Activated gamma-delta T cell treated with Interleukin-2 at 50 U/mL for 16 hours (primary cell): Measurements from ENCODE around the gene AGR3.

Experiments
- DNase-seq: peaks from one replicate; pipeline ENCODE4 v3.0.0-alpha.2; 2020

Gene AGR3

DNA sequence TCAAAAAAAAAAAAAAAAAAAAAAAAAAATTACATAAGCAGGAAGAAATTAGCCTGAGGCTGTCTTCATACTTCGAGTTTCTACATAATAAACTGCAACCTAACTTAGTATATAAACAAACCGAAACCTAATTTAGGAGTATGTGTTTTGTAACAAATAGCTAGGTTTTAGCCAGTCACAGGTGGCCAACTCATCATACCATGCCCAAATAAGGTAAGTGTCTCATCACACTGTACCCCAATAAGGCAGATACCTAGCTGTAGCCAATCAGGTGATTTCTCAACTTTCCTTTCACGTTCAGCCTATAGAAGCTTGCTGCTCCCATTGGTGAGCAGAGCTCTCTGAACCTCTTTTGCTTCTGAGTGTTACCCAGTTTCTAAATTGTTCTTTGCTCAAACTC is 63.1 kb downstream of the AGR3 start:
- DNase-seq: no peak

DNA sequence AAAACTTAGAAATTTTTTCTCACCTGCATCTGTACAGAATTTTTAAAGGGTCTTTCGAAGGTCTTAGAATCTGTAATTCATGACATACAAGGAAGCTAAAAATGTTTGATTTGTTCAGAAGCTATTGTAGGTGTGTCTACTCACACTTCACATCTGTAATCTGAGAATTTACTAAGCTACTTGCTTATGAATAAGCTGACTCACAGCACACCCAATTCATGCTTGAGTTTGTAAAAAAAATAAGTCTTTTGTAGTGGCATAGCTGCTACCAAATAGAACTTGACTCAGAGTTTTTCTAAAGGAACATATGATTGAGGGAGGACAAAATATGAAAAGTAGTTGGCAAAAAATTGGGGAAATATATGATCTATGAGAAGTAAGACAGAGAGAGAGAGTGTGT is 64.2 kb downstream of the AGR3 start:
- DNase-seq: no peak

DNA sequence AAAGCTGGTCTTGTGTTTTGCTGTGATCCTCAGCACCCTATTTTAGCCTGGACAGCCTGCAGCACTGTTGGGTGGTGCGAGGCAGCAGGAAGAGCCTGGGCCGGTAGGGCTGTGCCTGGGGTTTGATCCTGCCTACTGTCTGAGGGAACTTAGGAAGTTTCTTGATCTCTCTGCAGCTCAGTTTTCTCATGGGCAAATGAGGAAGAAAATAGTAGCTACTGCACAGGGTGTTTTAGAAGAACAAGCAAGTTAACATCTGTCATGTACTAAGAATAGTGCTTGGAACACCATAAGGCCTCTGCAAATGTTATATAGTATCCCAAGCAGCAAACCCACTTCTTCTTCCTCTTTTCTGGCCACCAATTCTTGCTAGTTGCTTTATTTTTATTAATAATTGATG is 65.0 kb downstream of the AGR3 start:
- no peak for DNase-seq

DNA sequence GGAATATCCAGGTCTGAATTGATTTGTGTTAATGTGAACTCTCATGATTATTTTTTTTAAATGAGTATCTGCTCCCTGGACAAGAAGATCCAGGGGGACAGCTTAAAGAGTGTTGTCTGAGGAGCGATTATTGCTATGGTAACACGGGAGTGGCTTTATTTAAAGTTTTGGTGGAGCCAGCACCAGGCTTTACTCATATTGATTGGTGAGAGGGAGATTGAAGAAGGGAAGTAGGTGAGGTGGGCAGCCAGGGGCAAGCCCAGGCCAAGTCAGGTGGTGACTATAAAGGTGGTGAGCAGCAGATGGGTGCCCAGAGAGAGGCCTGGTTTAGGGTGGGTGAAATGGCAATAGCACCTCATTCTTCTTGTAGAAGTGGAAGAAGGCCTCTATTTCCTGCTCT is 66.8 kb downstream of the AGR3 start:
- no peak for DNase-seq

DNA sequence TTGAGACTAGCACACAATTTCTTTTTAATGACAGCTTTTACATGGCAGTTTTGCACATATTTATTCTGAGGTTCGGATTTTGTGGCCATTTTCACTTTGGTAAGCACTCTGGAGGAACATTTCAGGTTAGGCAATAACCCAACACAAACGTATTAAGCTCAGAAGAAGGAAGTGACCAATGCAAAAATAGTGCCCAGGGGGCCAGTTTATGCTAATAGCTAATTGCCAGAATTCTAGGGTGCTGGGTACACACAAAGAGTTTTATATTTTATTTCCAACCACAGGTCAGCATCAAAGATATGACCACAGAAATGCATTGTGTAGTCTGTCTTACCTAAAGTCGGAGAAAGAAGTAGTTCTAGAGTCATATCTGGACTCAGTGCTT is 68.6 kb downstream of the AGR3 start:
- DNase-seq: no peak

DNA sequence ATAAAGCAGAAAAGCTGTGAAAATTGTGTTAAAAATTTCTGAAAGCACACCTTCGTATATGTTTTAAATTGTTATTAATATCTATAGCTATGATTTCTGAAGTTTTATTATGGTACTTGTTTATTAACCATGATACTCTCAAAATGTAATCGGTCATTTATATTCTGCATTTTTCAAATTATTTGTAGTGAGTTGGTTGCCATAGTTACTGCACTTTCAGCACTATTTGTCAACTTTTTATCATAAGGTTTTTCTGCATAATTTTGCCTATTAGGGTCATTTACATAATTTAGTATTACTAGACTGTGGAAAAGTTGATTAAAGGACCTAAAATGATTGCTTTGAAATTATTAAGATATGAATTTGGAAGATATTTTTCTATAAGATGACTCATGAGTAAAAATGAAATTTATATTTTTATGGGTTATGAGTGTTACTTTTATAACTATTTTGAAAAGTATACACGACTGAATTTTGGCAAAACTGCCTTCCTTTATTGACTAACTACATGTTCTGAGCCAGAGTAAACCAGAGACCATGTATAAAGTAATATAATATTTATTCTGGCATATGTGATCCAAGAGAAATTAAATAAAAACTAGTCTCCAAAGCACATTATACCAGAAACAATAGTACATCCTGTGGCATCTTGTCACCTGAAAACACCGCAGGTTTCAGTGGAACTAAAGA is 69.1 kb downstream of the AGR3 start:
- DNase-seq: no peak

DNA sequence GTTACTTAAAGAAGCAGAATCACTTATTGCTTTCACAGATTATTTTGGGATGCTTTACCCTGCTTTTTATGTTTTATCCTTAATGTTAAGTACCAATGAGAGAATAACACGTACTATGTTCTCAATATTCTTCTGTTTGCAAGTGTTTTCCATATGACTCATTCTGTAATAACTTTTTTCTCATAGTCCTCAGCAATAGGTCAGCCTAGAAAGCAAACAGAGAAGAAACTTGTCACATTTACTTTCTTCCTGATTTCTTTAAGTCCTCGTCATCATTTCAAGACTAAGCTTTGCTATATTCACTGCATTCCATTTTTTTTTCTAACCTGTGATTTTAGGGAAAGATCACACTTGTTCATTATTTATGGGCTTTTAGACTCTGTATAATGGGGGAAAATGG is 70.2 kb downstream of the AGR3 start:
- DNase-seq: no peak

DNA sequence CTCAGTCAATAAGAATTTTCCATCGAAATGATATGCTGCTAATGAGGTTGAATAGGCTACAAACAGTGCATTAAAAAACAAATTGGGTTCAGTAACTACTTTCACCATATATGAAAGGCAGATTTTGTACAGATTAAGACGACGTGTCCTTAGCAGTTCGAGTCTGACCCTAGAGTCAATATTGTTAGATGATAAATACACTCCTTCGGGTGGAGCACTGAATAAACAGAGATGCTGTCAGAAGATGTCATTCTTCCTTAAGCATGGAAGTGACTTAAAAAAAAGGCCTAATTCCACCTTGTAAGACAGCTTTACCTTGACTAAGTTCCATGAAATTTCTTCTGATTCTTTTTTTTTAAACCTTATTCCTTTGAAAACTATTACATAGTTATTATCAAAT is 71.2 kb downstream of the AGR3 start:
- DNase-seq: no peak

DNA sequence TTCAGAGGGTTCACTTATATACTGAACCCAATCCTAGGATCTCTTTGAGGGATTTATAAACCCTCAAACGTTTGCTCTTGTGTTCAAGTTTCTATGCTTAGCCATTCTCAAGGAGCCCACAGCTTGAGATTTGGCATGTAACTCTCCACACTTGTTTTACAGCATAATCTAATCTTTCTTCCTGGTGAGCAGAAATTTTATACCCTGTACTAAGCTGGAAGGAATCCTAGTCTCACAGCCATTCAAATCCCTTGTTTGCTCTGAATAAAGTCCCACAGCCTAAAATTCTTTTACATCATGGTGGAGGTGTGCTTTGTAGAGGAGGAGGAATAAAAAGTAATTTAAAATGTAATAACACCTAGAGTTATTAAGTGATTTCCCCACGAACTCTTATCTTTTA is 71.7 kb downstream of the AGR3 start:
- no peak for DNase-seq
